ENCODE data around the gene MACROD1. TPM values are rescaled to one million over a fixed set of nuclear protein-coding genes. Genes with fewer than 3 reads are reported as not detected.

The MACROD1 gene
- total RNA-seq, 3 donors from 2014 or later (not counting 1 experiment from before 2014, with no cell fraction given) = 0.73 to 3.3 (median 1.8) TPM

DNA sequence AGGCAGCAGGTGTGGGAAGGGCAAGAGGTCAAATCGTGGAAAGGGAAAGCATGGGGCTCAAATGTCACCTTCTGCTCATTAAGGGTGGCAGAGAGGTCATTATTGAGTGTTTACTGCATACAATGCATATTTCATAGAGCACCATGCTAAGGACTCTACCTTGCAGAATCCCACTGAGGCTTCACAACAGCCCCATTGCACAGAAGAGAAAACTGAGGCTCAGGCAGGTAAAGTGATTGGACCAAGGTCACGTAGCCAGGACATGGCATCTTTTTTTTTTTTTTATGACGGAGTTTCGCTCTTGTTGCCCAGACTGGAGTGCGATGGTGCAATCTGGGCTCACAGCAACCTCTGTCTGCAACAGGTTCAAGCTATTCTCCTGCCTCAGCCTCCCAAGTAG is 122.4 kb downstream of the MACROD1 start:
- Mint-ChIP-seq H3K9me3 (no peaks in the 10 kb centered on the region), H3K27ac (no peak overlapping the region), H3K27me3 (ENCODE audit: low read depth in 2 of 2) (peaks cover 0 to 4% of the 10 kb centered on the region in 2 donors), H3K4me1 (no peaks in the 10 kb centered on the region), H3K4me3 (no peak overlapping the region), H3K36me3 (no peaks in the 10 kb centered on the region)
- Histone ChIP-seq H3K27me3 (ENCODE audit: control insufficient read depth, insufficient read depth, low read length) (no peaks in the 10 kb centered on the region), H3K9me3 (ENCODE audit: control insufficient read depth, insufficient read depth, low read length) (no peaks in the 10 kb centered on the region), H3K4me3 (ENCODE audit: low read length) (no peak overlapping the region), H3K27ac (ENCODE audit: low read length) (no peak overlapping the region), H3K36me3 (ENCODE audit: control insufficient read depth, insufficient read depth, low read length) (no peaks in the 10 kb centered on the region), H3K4me1 (ENCODE audit: control insufficient read depth, insufficient read depth, low read length) (no peaks in the 10 kb centered on the region)
- intact Hi-C loops (cut with micrococcal nuclease) = no loop called here
- TF ChIP-seq, protein P1, sequence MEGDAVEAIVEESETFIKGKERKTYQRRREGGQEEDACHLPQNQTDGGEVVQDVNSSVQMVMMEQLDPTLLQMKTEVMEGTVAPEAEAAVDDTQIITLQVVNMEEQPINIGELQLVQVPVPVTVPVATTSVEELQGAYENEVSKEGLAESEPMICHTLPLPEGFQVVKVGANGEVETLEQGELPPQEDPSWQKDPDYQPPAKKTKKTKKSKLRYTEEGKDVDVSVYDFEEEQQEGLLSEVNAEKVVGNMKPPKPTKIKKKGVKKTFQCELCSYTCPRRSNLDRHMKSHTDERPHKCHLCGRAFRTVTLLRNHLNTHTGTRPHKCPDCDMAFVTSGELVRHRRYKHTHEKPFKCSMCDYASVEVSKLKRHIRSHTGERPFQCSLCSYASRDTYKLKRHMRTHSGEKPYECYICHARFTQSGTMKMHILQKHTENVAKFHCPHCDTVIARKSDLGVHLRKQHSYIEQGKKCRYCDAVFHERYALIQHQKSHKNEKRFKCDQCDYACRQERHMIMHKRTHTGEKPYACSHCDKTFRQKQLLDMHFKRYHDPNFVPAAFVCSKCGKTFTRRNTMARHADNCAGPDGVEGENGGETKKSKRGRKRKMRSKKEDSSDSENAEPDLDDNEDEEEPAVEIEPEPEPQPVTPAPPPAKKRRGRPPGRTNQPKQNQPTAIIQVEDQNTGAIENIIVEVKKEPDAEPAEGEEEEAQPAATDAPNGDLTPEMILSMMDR (IDR thresholded peaks at IDR 0.05) = no peak
- 90% methylated on average over 5 of the region's 5 CpGs for WGBS (ENCODE audit: insufficient coverage)
- DNase-seq = no peak
- ATAC-seq = no peak

- Mint-ChIP-seq H3K36me3 (no peaks in the 10 kb centered on the region), H3K9me3 (no peaks in the 10 kb centered on the region), H3K4me3 (no peak overlapping the region), H3K27me3 (ENCODE audit: low read depth in 2 of 2) (peaks cover 0 to 7% of the 10 kb centered on the region in 2 donors), H3K4me1 (no peaks in the 10 kb centered on the region), H3K27ac (no peak overlapping the region)
- no peaks in the 10 kb centered on the region for H3K4me1 ChIP-seq (ENCODE audit: control insufficient read depth, insufficient read depth, low read length)
- DNase-seq = no peak
- no peak overlapping the region for H3K4me3 ChIP-seq (ENCODE audit: low read length)
- intact Hi-C loops (cut with micrococcal nuclease) = no loop called here
- no peak overlapping the region for H3K27ac ChIP-seq (ENCODE audit: low read length)
- WGBS (ENCODE audit: insufficient coverage) = 86% methylated on average over 4 of the region's 4 CpGs
- no peak for ATAC-seq
- TF ChIP-seq, protein P1 (IDR thresholded peaks at IDR 0.05) = no peak
- H3K36me3 ChIP-seq (ENCODE audit: control insufficient read depth, insufficient read depth, low read length) = no peaks in the 10 kb centered on the region
- H3K27me3 ChIP-seq (ENCODE audit: control insufficient read depth, insufficient read depth, low read length) = peaks cover 4% of the 10 kb centered on the region
- no peaks in the 10 kb centered on the region for H3K9me3 ChIP-seq (ENCODE audit: control insufficient read depth, insufficient read depth, low read length)
Measured at GRCh38 chr11:64042301-64042700, 123.6 kb downstream of the MACROD1 start.

GRCh38 chr11:64041846-64042245 is 124.1 kb downstream of the MACROD1 start:
- Histone ChIP-seq H3K27me3 (ENCODE audit: control insufficient read depth, insufficient read depth, low read length) (peaks cover 7% of the 10 kb centered on the region), H3K36me3 (ENCODE audit: control insufficient read depth, insufficient read depth, low read length) (no peaks in the 10 kb centered on the region), H3K4me1 (ENCODE audit: control insufficient read depth, insufficient read depth, low read length) (no peaks in the 10 kb centered on the region), H3K4me3 (ENCODE audit: low read length) (no peak overlapping the region), H3K27ac (ENCODE audit: low read length) (no peak overlapping the region), H3K9me3 (ENCODE audit: control insufficient read depth, insufficient read depth, low read length) (no peaks in the 10 kb centered on the region)
- Mint-ChIP-seq H3K4me1 (no peaks in the 10 kb centered on the region), H3K36me3 (no peaks in the 10 kb centered on the region), H3K27ac (no peak overlapping the region), H3K4me3 (no peak overlapping the region), H3K9me3 (no peaks in the 10 kb centered on the region), H3K27me3 (ENCODE audit: low read depth in 2 of 2) (peaks cover 0 to 7% of the 10 kb centered on the region in 2 donors)
- intact Hi-C loops (cut with micrococcal nuclease) = no loop called here
- ATAC-seq (no peak), DNase-seq (no peak)
- TF ChIP-seq, protein P1 (IDR thresholded peaks at IDR 0.05) = no peak
- WGBS (ENCODE audit: insufficient coverage) = 90% methylated on average over 9 of the region's 9 CpGs

DNA sequence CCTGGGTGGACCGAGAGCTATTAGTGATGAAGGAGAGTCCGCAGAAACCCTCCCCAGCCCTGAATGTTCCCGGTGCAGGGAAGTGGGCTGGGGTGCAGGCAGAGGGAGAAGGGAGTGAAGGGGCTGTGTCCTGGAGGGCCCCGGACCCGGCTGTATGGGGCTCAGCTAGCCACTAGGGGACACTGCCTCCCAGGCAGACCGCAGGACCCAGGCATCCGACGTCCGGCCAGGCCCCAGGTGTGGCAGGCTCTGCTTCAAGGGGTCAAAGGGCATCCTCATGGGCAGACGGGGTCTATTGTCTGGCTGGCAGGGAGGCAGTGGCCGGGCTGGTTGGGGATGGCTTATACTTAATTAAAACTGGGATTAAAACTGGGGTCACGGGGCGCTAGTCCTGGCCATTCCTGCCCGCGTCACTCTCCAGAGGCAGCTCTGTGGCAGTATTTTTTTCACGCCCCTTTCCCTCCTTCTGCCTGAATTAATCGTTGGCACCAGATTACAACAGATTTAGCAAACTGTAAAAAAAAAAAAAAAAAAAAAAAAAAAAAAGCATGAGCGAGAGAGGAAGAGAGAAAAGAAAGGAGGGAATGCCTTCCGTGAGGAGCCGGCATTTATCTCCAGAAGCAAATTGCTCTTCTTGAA is 125.1 kb downstream of the MACROD1 start:
- no peak overlapping the region for H3K4me3 Mint-ChIP-seq
- Histone ChIP-seq H3K36me3 (ENCODE audit: control insufficient read depth, insufficient read depth, low read length) (no peaks in the 10 kb centered on the region), H3K4me3 (ENCODE audit: low read length) (no peak overlapping the region), H3K27ac (ENCODE audit: low read length) (no peak overlapping the region), H3K27me3 (ENCODE audit: control insufficient read depth, insufficient read depth, low read length) (peaks cover 9% of the 10 kb centered on the region), H3K4me1 (ENCODE audit: control insufficient read depth, insufficient read depth, low read length) (no peaks in the 10 kb centered on the region), H3K9me3 (ENCODE audit: control insufficient read depth, insufficient read depth, low read length) (no peaks in the 10 kb centered on the region)
- ATAC-seq = no peak
- H3K9me3 Mint-ChIP-seq = no peaks in the 10 kb centered on the region
- H3K4me1 Mint-ChIP-seq = no peaks in the 10 kb centered on the region
- no peak overlapping the region for H3K27ac Mint-ChIP-seq
- no peak for DNase-seq
- no peaks in the 10 kb centered on the region for H3K36me3 Mint-ChIP-seq
- WGBS (ENCODE audit: insufficient coverage) = 85% methylated on average over 16 of the region's 20 CpGs
- TF ChIP-seq, protein P1 (IDR thresholded peaks at IDR 0.05) = no peak
- intact Hi-C loops (cut with micrococcal nuclease) = no loop called here
- peaks cover 0 to 7% of the 10 kb centered on the region in 2 donors for H3K27me3 Mint-ChIP-seq (ENCODE audit: low read depth in 2 of 2)
